Dermis blood vessel endothelial cell (primary cell): ENCODE data around the gene SETDB1. TPM values are rescaled to one million over a fixed set of nuclear protein-coding genes. Genes with fewer than 3 reads are reported as not detected.

Source experiments
- DNase-seq: peaks from one replicate; pipeline ENCODE4 v3.0.0; 2010
- total RNA-seq: library from RNA; depleted of rRNA; stranded (reverse); fragments of >200 nt; gene quantifications from 2 replicates; pipeline ENCODE4 v1.2.3, GENCODE V29; 2014

Gene SETDB1
- total RNA-seq, 1 donor from 2014 or later = 38.1 TPM

DNA sequence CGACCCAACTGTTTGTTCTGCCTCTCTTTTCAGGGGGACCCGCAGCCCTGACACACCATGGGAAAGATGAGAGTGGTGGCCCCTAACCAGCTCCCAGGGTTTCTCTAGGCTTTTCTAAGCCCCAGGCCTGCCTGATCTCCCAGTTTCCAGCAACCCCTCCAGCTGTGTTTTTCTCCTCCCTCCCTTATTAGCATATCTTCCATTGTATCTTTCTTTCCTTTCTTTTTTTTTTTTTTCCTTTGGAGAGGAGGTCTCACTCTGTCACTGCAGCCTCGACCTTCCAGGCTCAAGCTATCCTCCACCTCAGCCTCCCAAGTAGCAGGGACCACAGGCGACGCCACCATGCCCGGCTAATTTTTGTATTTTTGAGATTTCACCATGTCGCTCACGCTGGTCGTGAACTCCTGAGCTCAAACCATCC, 50.2 kb downstream of the SETDB1 start:
- no peak for DNase-seq

DNA sequence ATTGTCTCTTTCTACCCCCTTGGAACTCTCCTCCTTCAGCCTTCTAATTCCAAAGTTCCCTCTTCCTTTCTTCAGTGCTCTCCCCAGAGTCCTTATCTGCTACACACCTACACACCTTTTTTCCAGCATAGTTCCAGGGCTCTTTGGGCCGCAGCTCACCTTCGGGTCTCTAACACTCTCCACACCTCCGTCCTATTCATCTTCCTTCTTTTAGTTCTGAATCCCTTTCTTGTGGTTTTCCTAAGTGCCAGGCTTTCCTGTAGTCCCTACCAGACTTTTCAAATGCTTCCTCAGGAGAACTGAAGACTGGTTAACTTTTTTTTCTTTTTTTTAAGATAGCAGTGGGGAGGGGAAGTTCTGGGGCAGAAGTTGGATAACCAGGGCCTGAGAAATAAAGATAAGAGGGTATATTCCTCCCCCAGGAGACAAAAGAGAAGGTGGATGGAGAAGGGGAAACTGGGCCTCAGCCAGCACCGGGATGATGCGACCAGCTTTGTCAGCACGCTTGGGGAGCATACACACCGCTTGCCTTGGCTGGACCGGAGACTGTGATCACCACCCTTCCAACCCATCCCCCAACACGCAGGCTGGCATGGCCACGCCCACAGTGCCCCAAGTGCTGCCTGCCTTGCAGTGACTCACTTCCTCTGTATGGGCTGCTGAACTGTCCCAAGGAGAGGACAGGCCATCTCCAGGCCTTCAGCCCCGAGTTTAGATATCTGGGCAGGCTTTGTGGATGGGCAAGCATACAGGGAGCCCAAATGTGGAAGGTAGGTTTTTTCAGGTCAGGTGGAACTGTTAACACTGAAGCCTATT, 50.9 kb downstream of the SETDB1 start:
- peak; percentile 73 for DNase-seq

DNA sequence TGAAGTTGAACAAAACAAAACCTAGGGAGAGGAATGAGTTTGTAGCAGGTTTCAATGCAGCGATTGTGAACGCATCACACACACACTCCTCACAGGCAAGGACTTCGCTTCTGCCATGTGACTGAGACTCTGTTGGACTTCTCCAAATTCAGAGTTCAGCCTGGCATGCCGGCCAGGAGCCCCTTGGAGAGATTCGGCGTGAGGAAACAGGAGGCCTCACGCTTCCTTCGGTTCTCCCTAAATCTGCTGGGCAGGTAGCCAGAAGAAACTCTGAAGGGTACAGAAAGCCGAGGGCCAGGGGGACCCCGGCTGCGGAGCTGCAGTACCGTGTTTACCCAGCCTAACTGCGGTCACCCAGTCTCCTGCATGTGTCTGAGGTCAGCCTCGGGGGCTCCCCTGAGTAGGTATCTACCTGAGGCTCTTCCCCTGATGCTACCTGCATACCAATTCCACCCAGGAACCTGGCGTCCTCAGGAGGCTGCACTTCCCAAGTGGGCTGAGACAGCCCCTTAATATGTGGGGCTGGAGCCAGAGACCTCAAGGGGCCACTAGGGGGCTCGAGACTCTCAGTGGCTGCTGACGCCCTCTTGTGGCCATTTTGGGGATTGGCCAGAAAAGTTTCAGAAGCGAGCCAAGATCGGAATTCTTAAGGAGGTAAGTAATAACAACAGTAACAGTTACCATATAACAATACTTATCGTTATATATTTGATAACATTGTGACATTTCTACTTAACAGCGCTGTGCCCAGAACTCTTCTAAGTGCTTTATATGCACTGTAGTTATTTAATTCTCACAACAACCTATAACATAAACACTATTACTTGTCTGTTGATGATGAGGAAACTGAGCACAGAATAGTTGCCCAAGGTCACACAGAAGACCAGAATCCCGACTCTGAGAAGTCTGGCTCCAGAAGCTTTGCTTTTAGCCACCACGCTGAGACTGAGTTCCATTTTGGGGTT, 53.2 kb downstream of the SETDB1 start:
- DNase-seq = peak; percentile 95

DNA sequence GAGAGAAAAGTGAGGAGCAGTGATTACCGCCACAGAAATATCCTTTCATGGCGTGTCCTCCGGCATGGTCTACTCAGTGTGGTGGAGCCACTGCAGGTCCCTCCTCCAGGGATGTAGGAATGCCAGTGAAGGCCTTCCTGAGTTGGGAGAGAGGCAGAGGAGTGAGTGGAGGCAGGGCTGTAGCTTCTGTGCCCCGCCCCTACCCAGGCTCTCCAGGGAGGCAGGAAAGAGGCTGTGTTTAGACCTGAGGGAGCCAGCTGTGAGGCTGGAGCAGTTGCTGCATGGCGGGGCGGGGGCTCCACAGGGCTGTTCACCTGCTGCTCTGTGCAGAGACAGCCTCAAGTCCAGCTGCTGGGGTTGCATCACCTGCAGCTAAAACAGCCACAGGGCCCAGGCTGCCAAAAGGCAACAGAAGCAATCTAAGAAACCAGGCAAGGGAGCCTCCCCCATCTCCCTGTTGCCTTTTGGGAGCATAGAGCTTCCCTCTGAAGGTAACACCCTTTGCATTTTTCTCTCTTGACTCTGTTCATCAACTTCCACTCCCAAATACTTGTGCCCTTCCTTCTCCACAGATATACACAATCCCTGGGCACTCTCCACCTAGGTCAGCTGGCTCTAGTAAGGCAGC, 55.1 kb downstream of the SETDB1 start:
- DNase-seq = no peak

DNA sequence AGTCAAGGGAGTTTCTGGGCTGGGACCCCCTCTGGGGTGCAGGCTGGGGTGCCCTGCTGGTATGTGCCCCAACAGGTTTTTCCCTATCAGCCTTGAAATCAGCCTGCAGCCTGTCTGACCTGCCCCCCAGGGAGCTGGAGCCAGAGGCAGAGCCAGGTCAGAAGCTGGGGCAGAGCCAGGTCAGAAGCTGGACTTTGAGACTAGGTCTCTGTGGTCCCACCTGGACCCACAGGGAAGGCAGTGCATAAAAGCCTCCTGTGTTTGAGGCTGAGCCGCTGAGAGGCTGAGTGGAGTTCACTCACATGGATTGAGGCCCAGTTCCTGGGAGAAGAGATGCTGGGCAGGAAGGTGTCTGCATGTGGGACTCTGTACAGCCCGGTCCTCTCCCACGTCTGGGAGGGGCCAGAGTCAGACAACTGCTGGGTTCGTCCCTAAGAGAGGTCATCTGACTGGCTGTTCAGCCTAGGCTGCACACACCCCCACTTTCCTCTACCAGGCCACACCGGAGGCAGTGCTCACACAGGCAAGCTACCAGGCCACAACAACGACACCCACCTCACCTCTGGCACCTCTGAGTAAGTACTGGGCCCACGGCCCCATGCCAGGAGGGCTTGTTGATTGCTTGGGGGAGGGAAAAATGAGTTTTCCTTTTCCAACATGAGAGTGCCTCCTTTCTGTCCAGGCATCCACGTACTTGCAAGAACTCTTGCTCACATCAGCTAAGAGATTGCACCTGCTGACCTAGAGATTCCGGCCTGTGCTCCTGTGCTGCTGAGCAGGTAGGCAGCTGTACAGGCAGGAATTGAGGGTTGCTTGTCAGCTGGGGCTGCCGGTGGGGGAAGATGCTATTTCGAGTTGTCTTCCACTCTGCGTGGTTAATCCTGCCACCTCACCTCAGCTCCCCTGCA, 55.9 kb downstream of the SETDB1 start, which contains the start of gene ANXA9:
Gene ANXA9, plus strand, starts transcription at position 488 of the 908 bp plus-strand sequence. CDS start 814 bp downstream, outside the sequence.
- DNase-seq = no peak

DNA sequence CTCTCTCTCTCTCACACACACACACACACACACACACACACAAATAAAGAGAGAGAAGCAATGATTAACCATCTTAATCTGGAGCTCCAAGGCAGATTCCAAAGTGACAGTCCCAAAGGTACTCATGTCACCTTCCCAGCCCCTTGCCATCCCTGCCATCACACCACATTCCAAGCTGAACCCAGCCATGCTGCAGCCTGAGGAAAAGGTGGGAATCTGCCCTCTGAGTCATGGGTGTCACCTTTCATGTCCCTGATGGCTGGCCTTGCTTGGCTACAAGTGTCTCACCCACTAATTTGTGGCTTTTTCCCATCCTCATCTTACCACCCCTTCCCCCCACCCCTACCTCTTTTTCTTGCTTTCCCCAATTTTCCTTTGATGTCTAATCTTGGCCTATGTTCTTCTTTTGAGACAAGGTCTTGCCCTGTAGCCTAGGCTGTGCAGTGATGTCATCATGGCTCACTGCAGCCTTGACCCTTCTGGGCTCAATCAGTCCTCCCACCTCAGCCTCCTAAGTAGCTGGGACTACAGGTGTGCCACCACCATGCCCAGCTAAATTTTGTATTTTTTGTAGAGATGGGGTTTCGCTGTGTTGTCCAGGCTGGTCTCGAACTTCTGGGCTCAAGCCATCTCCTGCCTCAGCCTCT, 59.1 kb downstream of the SETDB1 start:
- no peak for DNase-seq

DNA sequence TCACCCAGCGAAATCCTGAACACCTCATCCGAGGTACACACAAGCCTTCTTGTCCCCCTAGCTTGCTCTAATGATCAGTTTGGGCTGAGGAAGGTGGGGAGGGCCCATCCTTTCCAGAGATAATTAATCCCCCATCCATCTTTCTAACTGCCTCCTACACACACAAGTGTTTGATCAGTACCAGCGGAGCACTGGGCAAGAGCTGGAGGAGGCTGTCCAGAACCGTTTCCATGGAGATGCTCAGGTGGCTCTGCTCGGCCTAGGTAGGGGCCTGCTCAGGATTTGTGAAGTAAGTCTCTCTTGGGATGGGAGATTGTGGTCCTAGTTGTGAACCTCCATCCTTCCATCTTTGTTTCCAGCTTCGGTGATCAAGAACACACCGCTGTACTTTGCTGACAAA, 61.8 kb downstream of the SETDB1 start:
- DNase-seq = no peak

DNA sequence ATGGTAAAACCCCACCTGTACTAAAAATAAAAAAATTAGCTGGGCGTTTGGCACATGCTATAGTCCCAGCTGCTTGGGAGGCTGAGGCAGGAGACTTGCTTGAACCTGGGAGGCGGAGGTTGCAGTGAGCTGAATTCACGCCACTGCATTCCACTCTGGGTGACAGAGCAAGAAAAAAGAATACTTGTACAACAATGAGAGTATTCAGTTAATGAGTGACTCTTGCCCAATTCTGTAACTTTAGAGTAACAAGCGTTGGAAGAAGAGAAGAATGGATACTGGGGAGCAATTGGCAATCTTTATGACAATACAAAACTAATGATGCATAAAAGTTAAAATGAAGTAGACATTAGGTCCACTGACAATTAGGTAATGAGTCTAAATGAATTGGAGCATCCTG, 66.5 kb downstream of the SETDB1 start:
- DNase-seq = no peak

DNA sequence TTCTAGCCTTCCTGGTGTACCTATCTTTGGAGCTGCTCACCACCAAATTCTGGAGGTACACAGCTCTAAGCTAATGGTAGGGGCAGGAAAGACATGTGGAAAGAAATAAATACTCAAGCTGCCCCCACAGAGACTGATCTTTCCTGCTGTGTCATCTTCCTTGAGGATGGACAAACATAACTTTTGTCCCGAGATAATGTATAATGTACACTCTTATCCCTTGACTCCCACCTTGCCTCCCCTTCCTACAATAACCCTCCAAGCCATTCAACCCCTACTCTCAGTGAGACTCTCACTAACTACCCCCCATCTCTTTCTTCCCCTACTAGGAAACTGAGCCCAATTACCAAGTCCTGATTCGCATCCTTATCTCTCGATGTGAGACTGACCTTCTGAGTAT, 68.1 kb downstream of the SETDB1 start:
- DNase-seq = no peak

DNA sequence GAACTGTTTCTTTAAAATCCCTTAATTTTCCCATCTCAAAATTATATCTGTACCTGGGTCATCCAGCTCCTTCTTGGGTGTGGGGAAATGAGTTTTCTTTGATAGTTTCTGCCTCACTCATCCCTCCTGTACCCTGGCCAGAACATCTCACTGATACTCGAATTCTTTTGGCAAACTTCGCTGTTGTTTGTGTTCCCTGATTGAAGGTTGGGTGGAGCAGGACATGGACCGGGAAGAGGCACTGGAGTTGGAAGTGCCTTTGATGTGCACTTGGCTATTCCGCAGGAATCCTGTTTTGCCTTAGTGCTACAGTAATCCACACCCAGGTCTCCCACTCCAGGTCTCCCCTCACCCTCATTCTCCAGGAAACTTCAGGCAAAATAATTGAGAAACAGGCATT, 69.3 kb downstream of the SETDB1 start:
- no peak for DNase-seq

DNA sequence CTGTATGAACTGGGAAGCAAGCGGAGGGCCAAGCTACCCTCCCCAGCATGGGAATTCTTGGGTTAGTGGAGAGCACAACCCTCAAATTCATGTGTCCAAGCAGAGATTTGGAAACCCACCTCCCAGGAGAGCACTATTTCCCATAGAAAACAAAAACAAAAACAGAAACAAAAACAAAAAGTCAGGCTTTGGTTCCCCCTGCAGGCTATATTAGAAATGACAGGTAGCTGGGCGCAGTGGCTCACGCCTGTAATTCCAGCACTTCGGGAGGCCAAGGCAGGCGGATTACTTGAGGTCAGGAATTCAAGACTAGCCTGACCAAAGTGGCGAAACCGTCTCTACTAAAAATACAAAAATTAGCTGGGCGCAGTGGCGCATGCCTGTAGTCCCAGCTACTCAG, 69.7 kb downstream of the SETDB1 start:
- DNase-seq = peak; percentile 48

DNA sequence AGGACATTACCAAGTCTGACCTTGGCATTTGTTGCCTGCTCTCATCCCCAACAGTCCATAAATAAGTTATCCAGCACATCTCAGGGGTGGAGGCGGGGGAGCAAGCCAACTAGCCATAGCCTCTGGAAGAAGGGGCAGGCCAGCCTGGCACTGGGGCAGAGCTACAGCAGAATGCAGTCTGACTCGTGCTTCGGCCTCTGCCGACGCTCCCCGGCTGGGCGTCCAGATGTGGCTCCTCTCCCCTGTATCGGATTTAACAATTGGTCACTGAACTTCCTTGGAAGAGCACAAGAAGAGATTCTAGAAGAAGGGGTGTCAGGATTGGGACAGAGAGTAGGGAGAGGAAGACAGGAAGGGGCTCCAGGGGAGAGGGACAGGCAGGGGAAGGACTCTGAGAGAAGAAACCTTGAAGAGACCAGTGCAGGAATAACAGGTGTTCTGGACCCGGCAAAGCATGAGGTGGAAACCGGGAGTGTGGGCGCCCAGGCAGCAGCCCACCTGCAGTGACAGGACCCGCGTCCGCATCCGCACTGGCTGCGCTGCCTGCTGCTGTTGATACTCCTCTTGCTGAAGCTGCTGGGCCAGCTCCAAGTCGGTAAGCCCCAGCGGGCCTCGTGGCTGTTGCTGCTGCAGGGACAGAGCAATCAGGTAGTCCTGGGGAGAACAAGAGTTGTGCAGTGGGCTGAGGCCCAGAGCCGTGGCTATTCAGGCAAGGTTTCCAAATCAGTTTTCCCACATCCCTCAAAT, 71.1 kb downstream of the SETDB1 start:
- DNase-seq = no peak

DNA sequence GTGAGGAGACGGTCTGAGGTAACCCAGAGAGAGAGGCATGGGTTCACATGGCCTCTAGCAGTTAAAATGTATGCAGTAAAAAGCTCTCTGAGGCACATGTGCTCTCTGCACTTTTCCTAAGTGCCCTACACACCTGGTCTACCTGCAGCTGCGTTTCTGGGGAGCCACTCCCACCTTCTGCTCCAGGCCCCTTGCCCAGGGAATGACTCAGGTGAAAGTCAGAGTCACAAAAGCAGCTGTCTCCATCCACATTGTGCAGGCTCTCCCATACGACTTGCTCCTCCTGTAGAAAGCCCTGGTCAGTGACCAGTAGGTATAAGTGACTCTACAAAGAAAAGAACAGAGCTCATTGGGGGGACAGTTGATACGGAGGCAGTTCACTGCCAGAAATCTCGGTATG, 71.8 kb downstream of the SETDB1 start:
- no peak for DNase-seq

DNA sequence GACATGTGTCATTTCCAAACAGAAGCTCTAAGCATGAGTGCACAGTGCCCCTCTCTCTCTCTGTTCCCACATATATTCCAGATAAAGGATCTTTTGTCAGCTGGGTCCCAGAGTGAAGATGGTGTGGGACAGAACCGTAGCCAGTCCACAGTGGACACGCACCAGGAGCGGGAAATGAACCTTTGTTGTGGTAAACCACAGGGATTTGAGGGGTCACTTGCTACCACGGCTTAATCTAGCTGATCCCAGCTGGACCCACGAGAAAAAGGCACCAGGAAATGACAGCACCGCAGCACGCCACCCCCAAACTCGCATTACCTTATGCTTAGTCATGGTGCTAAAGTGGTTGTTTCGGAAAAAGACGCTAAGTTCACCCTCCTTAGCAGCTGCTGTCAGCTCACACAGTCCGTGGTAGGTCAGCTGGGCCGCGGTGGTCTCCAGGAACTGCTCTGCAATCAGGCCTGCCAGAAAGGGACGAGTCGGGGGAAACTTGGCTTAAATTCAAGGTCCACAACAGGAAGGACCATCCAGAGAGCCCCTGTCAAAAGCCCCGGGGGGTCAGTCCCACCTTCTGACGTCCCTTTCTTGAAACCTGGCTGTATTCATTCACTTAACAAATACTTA, 73.0 kb downstream of the SETDB1 start:
- DNase-seq = peak; percentile 93

DNA sequence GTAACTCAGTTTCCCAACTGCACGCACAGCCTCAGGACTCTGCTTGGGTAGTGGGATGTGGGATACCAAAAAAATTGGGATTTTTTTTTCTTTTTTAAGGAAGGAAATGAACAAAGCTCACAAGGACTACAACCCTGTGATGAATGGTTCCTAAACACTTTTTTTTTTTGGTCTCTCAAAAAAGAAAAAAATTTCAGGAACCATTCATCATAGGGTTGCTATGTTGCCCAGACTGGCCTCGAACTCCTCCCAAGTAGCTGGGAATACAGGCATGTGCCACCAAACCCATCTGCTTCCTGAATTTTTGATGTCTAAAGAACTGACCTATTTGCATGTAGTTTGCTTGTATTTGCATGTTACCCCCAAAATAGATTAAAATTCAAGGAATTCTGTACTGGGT, 73.8 kb downstream of the SETDB1 start:
- no peak for DNase-seq

DNA sequence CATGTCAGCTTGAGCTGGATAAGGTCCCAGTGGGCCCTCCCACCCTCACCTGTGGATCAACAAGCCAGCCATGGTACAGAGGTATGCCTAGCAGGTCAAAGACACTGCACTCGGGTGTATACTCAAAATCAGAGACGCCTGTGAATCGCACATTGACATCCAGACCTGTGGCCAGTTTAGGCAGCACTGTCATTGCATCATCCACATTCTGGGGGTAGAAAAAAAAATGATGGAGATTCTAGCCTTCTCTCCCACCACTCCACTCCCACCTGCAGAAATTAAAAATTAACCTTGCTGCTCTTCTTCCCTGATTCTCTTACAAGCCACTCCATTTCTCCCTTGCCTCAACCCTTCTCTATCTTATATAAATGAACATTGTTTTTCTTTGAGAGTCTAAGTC, 74.2 kb downstream of the SETDB1 start:
- DNase-seq = no peak

DNA sequence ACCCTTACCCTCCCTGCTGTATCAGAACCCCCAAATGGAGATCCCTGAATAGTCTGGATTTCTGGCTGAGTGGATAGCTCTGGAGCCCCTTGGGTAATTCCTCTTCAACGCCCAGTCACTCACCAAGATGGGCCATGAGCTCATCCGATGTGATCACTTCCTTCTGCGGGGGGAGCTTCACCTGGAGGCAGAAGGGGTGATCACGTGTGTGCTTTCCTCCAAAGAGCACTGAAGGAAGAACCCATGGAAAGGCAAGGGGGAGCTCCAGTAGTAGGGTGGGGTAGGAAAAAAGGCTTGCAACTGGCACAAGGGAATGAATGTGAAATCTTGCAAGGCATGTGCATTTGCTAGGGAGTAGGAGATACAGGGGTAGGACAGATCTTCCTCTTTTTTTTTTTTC, 75.4 kb downstream of the SETDB1 start:
- DNase-seq = peak; percentile 49

DNA sequence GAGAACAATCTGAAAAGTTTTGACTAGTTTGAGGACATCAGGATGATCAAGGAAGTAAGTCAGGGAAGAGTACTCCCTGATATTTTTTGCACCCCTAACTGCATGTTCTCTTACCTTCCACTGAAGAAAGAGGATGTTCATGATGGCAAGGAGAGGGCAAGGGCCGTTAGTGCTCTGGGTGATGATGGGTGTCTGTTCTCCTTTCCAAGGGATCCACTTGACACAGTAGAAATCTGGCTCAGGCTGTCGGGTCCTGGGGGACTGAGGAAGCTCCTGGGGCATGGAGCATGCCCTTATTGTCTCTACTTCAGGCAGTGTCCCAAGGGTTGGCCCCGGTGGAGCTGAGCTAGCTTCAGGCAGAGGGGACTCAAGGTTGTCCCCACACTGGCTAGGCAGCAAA, 75.9 kb downstream of the SETDB1 start:
- DNase-seq = no peak

DNA sequence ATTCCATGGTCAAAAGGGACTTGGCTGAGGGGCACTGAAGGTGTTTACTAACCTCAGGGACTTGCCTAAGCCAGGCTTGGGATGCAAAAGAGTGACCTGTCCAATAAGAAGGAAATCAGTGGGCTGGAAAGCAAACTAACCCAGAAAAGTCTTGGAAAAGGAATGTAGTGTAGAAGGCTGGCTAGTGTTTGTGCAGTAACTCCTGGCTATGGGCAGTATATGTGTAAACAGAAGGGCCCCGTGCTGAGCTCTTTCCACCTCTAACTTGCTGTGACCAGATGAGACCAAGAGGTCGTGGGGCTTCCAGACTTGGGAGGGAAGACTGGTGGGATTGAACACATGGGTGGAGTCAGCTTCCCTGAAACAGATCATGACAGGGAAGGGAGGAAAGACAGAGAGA, 76.4 kb downstream of the SETDB1 start:
- DNase-seq = no peak

DNA sequence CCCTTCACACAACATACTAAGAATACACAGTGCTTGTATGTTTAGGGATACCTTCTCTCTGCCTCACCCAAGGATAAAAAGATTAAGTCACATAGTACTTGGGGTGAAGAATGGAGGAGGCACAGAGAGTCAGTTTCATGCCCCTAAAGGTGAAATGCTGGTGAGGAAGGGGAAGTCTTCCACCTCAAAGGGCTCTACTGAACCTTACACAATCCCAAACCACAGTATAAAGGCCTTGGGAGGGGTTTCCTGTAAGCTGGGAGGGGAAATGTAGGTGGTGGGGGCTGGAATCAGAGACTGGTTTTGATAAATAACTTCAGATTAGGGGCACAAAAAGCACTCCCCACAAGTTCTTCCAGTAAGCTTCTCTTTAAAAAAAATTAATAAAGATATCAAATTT, 77.0 kb downstream of the SETDB1 start:
- DNase-seq = no peak
